ENCODE measurements around the gene GPBP1L1.

DNA sequence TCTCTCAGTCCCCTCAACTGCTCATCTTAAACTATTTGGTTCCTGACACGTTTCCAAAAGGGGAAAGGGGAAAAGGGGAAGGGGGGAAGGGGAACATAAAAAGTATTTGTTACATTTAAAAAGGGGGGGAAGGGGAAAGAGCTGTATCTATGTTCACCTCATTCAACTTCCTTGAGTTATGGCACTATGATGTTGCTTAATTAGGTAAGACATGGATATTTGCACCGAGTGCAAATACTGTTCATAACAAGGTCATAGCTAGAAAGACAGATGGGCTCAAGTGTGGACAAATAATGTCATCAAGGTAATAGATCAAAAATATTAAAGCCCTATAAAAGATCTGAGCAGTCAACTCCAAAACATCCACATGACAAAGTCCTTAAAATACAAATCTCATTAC is 26.0 kb downstream of the GPBP1L1 start:
- TF ChIP-seq, protein P1, sequence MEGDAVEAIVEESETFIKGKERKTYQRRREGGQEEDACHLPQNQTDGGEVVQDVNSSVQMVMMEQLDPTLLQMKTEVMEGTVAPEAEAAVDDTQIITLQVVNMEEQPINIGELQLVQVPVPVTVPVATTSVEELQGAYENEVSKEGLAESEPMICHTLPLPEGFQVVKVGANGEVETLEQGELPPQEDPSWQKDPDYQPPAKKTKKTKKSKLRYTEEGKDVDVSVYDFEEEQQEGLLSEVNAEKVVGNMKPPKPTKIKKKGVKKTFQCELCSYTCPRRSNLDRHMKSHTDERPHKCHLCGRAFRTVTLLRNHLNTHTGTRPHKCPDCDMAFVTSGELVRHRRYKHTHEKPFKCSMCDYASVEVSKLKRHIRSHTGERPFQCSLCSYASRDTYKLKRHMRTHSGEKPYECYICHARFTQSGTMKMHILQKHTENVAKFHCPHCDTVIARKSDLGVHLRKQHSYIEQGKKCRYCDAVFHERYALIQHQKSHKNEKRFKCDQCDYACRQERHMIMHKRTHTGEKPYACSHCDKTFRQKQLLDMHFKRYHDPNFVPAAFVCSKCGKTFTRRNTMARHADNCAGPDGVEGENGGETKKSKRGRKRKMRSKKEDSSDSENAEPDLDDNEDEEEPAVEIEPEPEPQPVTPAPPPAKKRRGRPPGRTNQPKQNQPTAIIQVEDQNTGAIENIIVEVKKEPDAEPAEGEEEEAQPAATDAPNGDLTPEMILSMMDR (IDR thresholded peaks at IDR 0.05), result no peak
- TF ChIP-seq POLR2A (IDR thresholded peaks at IDR 0.05), result no peak
